SKM-1 (cell line): Measurements from ENCODE around the gene PEX5L.

Experiments
- DNase-seq: peaks from one replicate; lab custom pipeline; 2025; ENCODE audit not compliant: unreplicated experiment; lab: John Stamatoyannopoulos, UW

The PEX5L gene

GRCh38 chr3:179957264-179957845, 79.4 kb downstream of the PEX5L start:
- no peak for DNase-seq

- DNase-seq, result no peak
These were observed 80.3 kb downstream of the PEX5L start for GRCh38 chr3:179956416-179956830.

- no peak for DNase-seq
These were observed 80.9 kb downstream of the PEX5L start for GRCh38 chr3:179955809-179956208.

GRCh38 chr3:179955286-179955685, 81.5 kb downstream of the PEX5L start:
- no peak for DNase-seq

GRCh38 chr3:179953993-179954870, 82.5 kb downstream of the PEX5L start:
- DNase-seq, result no peak

GRCh38 chr3:179950840-179951239, 85.9 kb downstream of the PEX5L start:
- DNase-seq, result no peak

- DNase-seq, result no peak
These were observed 86.9 kb downstream of the PEX5L start for GRCh38 chr3:179949869-179950268.

GRCh38 chr3:179949412-179949811, 87.3 kb downstream of the PEX5L start:
- DNase-seq, result no peak

GRCh38 chr3:179948740-179949139, 88.0 kb downstream of the PEX5L start:
- DNase-seq, result no peak

- no peak for DNase-seq
These were observed 91.2 kb downstream of the PEX5L start for GRCh38 chr3:179945569-179945968.

- DNase-seq, result no peak
These were observed 93.4 kb downstream of the PEX5L start for GRCh38 chr3:179943117-179943880.

GRCh38 chr3:179942553-179943075, 94.1 kb downstream of the PEX5L start:
- DNase-seq, result no peak

- no peak for DNase-seq
These were observed 101.0 kb downstream of the PEX5L start for GRCh38 chr3:179935710-179936109.

GRCh38 chr3:179933914-179934313, 102.8 kb downstream of the PEX5L start:
- DNase-seq, result no peak

- no peak for DNase-seq
These were observed 103.7 kb downstream of the PEX5L start for GRCh38 chr3:179933080-179933479.

- DNase-seq, result no peak
These were observed 104.1 kb downstream of the PEX5L start for GRCh38 chr3:179932674-179933073.

- peak; percentile 20 for DNase-seq
These were observed 107.6 kb downstream of the PEX5L start for GRCh38 chr3:179929091-179929529.

- no peak for DNase-seq
These were observed 109.5 kb downstream of the PEX5L start for GRCh38 chr3:179927191-179927590.

- DNase-seq, result no peak
These were observed 114.8 kb downstream of the PEX5L start for GRCh38 chr3:179921951-179922350.

GRCh38 chr3:179921500-179921899, 115.2 kb downstream of the PEX5L start:
- no peak for DNase-seq

GRCh38 chr3:179907784-179908482, 128.8 kb downstream of the PEX5L start:
- no peak for DNase-seq
